SK-N-SH (cell line): ENCODE data around the gene VCAN. TPM values are rescaled to one million over a fixed set of nuclear protein-coding genes. Genes with fewer than 3 reads are reported as not detected.

Source experiments
- CTCF ChIA-PET: fragments of 300-600, 350-600 bp; formaldehyde crosslinking; extraction: SDS; loops from one replicate; lab custom pipeline; 2021; lab: Yijun Ruan, JAX
- POLR2A ChIA-PET: fragments of 350-600 bp; sonication (Branson Sonifier 250); formaldehyde crosslinking; extraction: SDS; loops from one replicate; lab custom pipeline; 2020; ENCODE audit warnings: antibody characterized with exemption, inconsistent platforms; lab: Yijun Ruan, JAX
- DNase-seq: peaks from one replicate; pipeline ENCODE4 v3.0.0; 2012
- H2AFZ ChIP-seq: fragments of 200-600 bp; sonication (generic); 2 replicates; pipeline ENCODE4 v1.8.1; 2016; ENCODE audit warnings: antibody characterized with exemption, mild to moderate bottlenecking, low read depth
- H3F3A ChIP-seq: fragments of 200-600 bp; sonication (generic); replicated peaks from 2 replicates; pipeline ENCODE3; 2016; ENCODE audit warnings: antibody characterized with exemption, mild to moderate bottlenecking; ENCODE audit not compliant: insufficient read depth
- H3K27ac ChIP-seq, 2 experiments: fragments of 200-500 bp in 1 of 2; fragments of 200-600 bp in 1 of 2; sonication (Bioruptor generic) in 1 of 2; sonication (generic), shearing (Covaris generic) in 1 of 2; 2 replicates each; pipeline versions ENCODE4 v1.5.1 to v1.6.1; 2014 to 2016; ENCODE audit warnings: low read depth in 2 of 2, inconsistent platforms in 1 of 2, low read length in 1 of 2, mild to moderate bottlenecking in 1 of 2, mixed read lengths in 1 of 2
- H3K27me3 ChIP-seq: fragments of 200-600 bp; sonication (generic), shearing (Covaris generic); 2 replicates; pipeline ENCODE4 v1.6.1; 2016; ENCODE audit warnings: mixed run types; ENCODE audit not compliant: insufficient read depth
- H3K36me3 ChIP-seq, 2 experiments: fragments of 200-500 bp in 1 of 2; fragments of 200-600 bp in 1 of 2; sonication (Bioruptor generic) in 1 of 2; sonication (generic) in 1 of 2; replicated peaks in 1 of 2; 2 replicates each; pipeline versions ENCODE3 to v1.5.1; 2014 to 2016; ENCODE audit warnings: low read length in 1 of 2, mild to moderate bottlenecking in 1 of 2; ENCODE audit not compliant: insufficient read depth in 2 of 2, control insufficient read depth in 1 of 2
- H3K4me1 ChIP-seq, 2 experiments: fragments of 200-500 bp in 1 of 2; fragments of 200-600 bp in 1 of 2; sonication (Bioruptor generic) in 1 of 2; sonication (generic), shearing (Covaris generic) in 1 of 2; 2 replicates each; pipeline versions ENCODE4 v1.5.1 to v1.6.1; 2014 to 2016; ENCODE audit warnings: low read depth in 1 of 2, low read length in 1 of 2, mixed run types in 1 of 2; ENCODE audit not compliant: insufficient read depth in 2 of 2, control insufficient read depth in 1 of 2
- H3K4me2 ChIP-seq: fragments of 200-600 bp; sonication (generic), shearing (Covaris generic); 2 replicates; pipeline ENCODE4 v1.6.1; 2017; ENCODE audit warnings: mixed run types
- H3K4me3 ChIP-seq, 2 experiments: fragments of 200-500 bp in 1 of 2; fragments of 200-600 bp in 1 of 2; sonication (Bioruptor generic) in 1 of 2; sonication (generic), shearing (Covaris generic) in 1 of 2; 2 replicates each; pipeline versions ENCODE4 v1.5.1 to v1.8.1; 2014 to 2016; ENCODE audit warnings: low read depth in 2 of 2, inconsistent platforms in 1 of 2, low read length in 1 of 2, mild to moderate bottlenecking in 1 of 2, mixed read lengths in 1 of 2, moderate library complexity in 1 of 2
- H3K79me2 ChIP-seq: fragments of 200-600 bp; sonication (generic); 2 replicates; pipeline ENCODE4 v1.8.1; 2017; ENCODE audit warnings: mild to moderate bottlenecking; ENCODE audit not compliant: insufficient read depth
- H3K9ac ChIP-seq: fragments of 200-600 bp; sonication (generic); 2 replicates; pipeline ENCODE4 v1.6.1; 2017; ENCODE audit warnings: mixed run types
- H3K9me2 ChIP-seq: fragments of 200-600 bp; sonication (generic); 2 replicates; pipeline ENCODE4 v1.6.1; 2017; ENCODE audit warnings: mixed run types
- H3K9me3 ChIP-seq: fragments of 200-600 bp; sonication (generic); 2 replicates; pipeline ENCODE4 v1.6.1; 2017; ENCODE audit warnings: mixed run types, mild to moderate bottlenecking, moderate library complexity
- H4K20me1 ChIP-seq: fragments of 200-600 bp; sonication (generic); 2 replicates; pipeline ENCODE4 v1.6.1; 2017; ENCODE audit warnings: mild to moderate bottlenecking, mixed run types; ENCODE audit not compliant: insufficient read depth
- ELF1 ChIP-seq: IDR thresholded peaks from 2 replicates; pipeline ENCODE4 v1.4.0; 2012
- EP300 ChIP-seq, 2 experiments: IDR thresholded peaks; 2 replicates each; pipeline versions ENCODE4 v1.4.0 to v1.6.1; 2012; ENCODE audit warnings: borderline replicate concordance in 1 of 2, low read depth in 1 of 2, low read length in 1 of 2
- EZH2phosphoT487 ChIP-seq: fragments of 200-600 bp; sonication (generic); IDR thresholded peaks from 2 replicates; pipeline ENCODE4 v1.6.1; 2017; ENCODE audit warnings: low read depth, mixed run types, mild to moderate bottlenecking, antibody characterized with exemption, moderate library complexity, borderline replicate concordance
- FOXJ3 ChIP-seq: sonication (generic); formaldehyde crosslinking; IDR thresholded peaks from 2 replicates; pipeline ENCODE4 v1.5.1; 2020; ENCODE audit warnings: mild to moderate bottlenecking, missing genetic modification reagents
- GABPA ChIP-seq: IDR thresholded peaks from 2 replicates; pipeline ENCODE4 v1.4.0; 2012; ENCODE audit warnings: low read depth, mild to moderate bottlenecking
- MEF2A ChIP-seq: IDR thresholded peaks from 2 replicates; pipeline ENCODE4 v1.4.0; 2012; ENCODE audit warnings: low read depth, borderline replicate concordance
- MXI1 ChIP-seq: IDR thresholded peaks from 2 replicates; pipeline ENCODE4 v1.6.1; 2012; ENCODE audit warnings: mild to moderate bottlenecking, low read depth, low read length, improper control_type of control experiment
- REST ChIP-seq: IDR thresholded peaks from 2 replicates; pipeline ENCODE4 v1.6.1; 2012; ENCODE audit warnings: mild to moderate bottlenecking, low read depth, low read length, moderate library complexity
- RFX5 ChIP-seq: IDR thresholded peaks from 2 replicates; pipeline ENCODE4 v1.6.1; 2012; ENCODE audit warnings: mild to moderate bottlenecking, improper control_type of control experiment, low read length
- RXRA ChIP-seq: IDR thresholded peaks from 2 replicates; pipeline ENCODE4 v1.4.0; 2012; ENCODE audit warnings: low read depth, mild to moderate bottlenecking, borderline replicate concordance
- SIN3A ChIP-seq: IDR thresholded peaks from 2 replicates; pipeline ENCODE4 v1.6.1; 2012; ENCODE audit warnings: low read depth, mild to moderate bottlenecking, low read length, moderate library complexity, borderline replicate concordance
- USF2 ChIP-seq: fragments of 150-350 bp; IDR thresholded peaks from 2 replicates; pipeline ENCODE4 v1.6.1; 2017; ENCODE audit warnings: antibody characterized with exemption, low read length, low read depth, borderline replicate concordance
- YY1 ChIP-seq: IDR thresholded peaks from 2 replicates; pipeline ENCODE4 v1.4.0; 2012; ENCODE audit warnings: low read depth, mild to moderate bottlenecking
- WGBS: methylation state at CpG from one replicate; pipeline ENCODE4 v1.1.6; 2017; ENCODE audit warnings: low lambda C conversion rate; 5-methylcytosine and 5-hydroxymethylcytosine counted together
- polyA plus RNA-seq, 3 experiments: library from polyadenylated mRNA; depleted of rRNA; stranded (reverse); fragments of >200 nt; gene quantifications; 2 replicates each; pipeline ENCODE4 v1.2.3, GENCODE V29; 2012
- TF ChIP-seq, protein P1 (sequence below): fragments of 200-600 bp; sonication (generic); IDR thresholded peaks from 2 replicates; pipeline ENCODE4 v1.6.1; 2017; ENCODE audit warnings: antibody characterized with exemption, mild to moderate bottlenecking, moderate library complexity
- TF ChIP-seq, protein P2 (sequence below): IDR thresholded peaks from 2 replicates; pipeline ENCODE4 v1.4.0; 2012; ENCODE audit warnings: low read depth, borderline replicate concordance
- TF ChIP-seq, protein P3 (sequence below): IDR thresholded peaks from 2 replicates; pipeline ENCODE4 v1.4.0; 2012; ENCODE audit warnings: low read depth, borderline replicate concordance
- TF ChIP-seq, protein P4 (sequence below): IDR thresholded peaks from 2 replicates; pipeline ENCODE4; 2012

VCAN gene
- polyA plus RNA-seq, 1 of the 3 experiments (the other 2 are of a cell fraction), result 142 TPM

DNA sequence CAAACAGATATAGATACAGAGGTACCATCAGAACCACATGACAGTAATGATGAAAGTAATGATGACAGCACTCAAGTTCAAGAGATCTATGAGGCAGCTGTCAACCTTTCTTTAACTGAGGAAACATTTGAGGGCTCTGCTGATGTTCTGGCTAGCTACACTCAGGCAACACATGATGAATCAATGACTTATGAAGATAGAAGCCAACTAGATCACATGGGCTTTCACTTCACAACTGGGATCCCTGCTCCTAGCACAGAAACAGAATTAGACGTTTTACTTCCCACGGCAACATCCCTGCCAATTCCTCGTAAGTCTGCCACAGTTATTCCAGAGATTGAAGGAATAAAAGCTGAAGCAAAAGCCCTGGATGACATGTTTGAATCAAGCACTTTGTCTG, 69.2 kb downstream of the VCAN start:
- no peak for DNase-seq
- peaks cover 54% of the 10 kb centered on the region for H3K79me2 ChIP-seq
- H3K9ac ChIP-seq, result no peak overlapping the region
- no peak overlapping the region for H3K4me2 ChIP-seq
- WGBS, result 94% methylated on average over 3 of the region's 3 CpGs
- H3K9me2 ChIP-seq, result no peaks in the 10 kb centered on the region
- no peak overlapping the region for H2AFZ ChIP-seq
- ChIA-PET POLR2A (no interaction called here), CTCF (interaction anchor here (1.1 kb wide), 1 partner anchor 1190 kb away, joined by 3 read pairs; no protein-coding TSS in a partner anchor)
- H4K20me1 ChIP-seq, result peaks cover 5% of the 10 kb centered on the region
- H3K27me3 ChIP-seq, result no peaks in the 10 kb centered on the region
- peaks cover 10% of the 10 kb centered on the region for H3F3A ChIP-seq
- no peak overlapping the region for H3K4me3 ChIP-seq
- H3K9me3 ChIP-seq, result no peaks in the 10 kb centered on the region
- no peaks in the 10 kb centered on the region; a peak in 1 of 4 replicates for H3K4me1 ChIP-seq
- H3K27ac ChIP-seq, result no peak overlapping the region
- no peak for TF ChIP-seq EP300 (IDR thresholded peaks at IDR 0.05; ENCODE audit: borderline replicate concordance in 1 of 2, low read depth in 1 of 2, low read length in 1 of 2)
- TF ChIP-seq YY1, result no peak
- no peak for TF ChIP-seq REST
- no peak for TF ChIP-seq GABPA
- no peak for TF ChIP-seq EZH2phosphoT487
- peaks cover 57 to 81% of the 10 kb centered on the region in 2 experiments for H3K36me3 ChIP-seq

GRCh38 chr5:83542839-83543238, 71.3 kb downstream of the VCAN start:
- peaks cover 48 to 83% of the 10 kb centered on the region in 2 experiments for H3K36me3 ChIP-seq
- H3K9me2 ChIP-seq, result no peaks in the 10 kb centered on the region
- no peak overlapping the region for H3K27ac ChIP-seq
- H3F3A ChIP-seq, result peaks cover 10% of the 10 kb centered on the region
- no peaks in the 10 kb centered on the region for H3K9me3 ChIP-seq
- no peak for DNase-seq
- peaks cover 5% of the 10 kb centered on the region for H4K20me1 ChIP-seq
- POLR2A ChIA-PET, result no interaction called here
- no peak overlapping the region for H3K9ac ChIP-seq
- peaks cover 46% of the 10 kb centered on the region for H3K79me2 ChIP-seq
- H3K27me3 ChIP-seq, result no peaks in the 10 kb centered on the region
- no peak overlapping the region for H2AFZ ChIP-seq
- WGBS, result 82% methylated on average over 1 of the region's 1 CpG
- no peak overlapping the region for H3K4me3 ChIP-seq
- TF ChIP-seq ELF1 (no peak), YY1 (no peak), MXI1 (no peak), USF2 (no peak), MEF2A (no peak), RXRA (no peak), SIN3A (no peak), EZH2phosphoT487 (no peak), FOXJ3 (CRISPR knock-in tag) (no peak), RFX5 (no peak)
- TF ChIP-seq, protein P1, sequence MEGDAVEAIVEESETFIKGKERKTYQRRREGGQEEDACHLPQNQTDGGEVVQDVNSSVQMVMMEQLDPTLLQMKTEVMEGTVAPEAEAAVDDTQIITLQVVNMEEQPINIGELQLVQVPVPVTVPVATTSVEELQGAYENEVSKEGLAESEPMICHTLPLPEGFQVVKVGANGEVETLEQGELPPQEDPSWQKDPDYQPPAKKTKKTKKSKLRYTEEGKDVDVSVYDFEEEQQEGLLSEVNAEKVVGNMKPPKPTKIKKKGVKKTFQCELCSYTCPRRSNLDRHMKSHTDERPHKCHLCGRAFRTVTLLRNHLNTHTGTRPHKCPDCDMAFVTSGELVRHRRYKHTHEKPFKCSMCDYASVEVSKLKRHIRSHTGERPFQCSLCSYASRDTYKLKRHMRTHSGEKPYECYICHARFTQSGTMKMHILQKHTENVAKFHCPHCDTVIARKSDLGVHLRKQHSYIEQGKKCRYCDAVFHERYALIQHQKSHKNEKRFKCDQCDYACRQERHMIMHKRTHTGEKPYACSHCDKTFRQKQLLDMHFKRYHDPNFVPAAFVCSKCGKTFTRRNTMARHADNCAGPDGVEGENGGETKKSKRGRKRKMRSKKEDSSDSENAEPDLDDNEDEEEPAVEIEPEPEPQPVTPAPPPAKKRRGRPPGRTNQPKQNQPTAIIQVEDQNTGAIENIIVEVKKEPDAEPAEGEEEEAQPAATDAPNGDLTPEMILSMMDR, result no peak
- TF ChIP-seq, protein P2, sequence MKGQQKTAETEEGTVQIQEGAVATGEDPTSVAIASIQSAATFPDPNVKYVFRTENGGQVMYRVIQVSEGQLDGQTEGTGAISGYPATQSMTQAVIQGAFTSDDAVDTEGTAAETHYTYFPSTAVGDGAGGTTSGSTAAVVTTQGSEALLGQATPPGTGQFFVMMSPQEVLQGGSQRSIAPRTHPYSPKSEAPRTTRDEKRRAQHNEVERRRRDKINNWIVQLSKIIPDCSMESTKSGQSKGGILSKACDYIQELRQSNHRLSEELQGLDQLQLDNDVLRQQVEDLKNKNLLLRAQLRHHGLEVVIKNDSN, result no peak
- TF ChIP-seq, protein P3, sequence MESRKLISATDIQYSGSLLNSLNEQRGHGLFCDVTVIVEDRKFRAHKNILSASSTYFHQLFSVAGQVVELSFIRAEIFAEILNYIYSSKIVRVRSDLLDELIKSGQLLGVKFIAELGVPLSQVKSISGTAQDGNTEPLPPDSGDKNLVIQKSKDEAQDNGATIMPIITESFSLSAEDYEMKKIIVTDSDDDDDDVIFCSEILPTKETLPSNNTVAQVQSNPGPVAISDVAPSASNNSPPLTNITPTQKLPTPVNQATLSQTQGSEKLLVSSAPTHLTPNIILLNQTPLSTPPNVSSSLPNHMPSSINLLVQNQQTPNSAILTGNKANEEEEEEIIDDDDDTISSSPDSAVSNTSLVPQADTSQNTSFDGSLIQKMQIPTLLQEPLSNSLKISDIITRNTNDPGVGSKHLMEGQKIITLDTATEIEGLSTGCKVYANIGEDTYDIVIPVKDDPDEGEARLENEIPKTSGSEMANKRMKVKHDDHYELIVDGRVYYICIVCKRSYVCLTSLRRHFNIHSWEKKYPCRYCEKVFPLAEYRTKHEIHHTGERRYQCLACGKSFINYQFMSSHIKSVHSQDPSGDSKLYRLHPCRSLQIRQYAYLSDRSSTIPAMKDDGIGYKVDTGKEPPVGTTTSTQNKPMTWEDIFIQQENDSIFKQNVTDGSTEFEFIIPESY, result no peak
- TF ChIP-seq, protein P4, sequence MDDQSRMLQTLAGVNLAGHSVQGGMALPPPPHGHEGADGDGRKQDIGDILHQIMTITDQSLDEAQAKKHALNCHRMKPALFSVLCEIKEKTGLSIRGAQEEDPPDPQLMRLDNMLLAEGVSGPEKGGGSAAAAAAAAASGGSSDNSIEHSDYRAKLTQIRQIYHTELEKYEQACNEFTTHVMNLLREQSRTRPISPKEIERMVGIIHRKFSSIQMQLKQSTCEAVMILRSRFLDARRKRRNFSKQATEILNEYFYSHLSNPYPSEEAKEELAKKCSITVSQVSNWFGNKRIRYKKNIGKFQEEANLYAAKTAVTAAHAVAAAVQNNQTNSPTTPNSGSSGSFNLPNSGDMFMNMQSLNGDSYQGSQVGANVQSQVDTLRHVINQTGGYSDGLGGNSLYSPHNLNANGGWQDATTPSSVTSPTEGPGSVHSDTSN, result no peak
- CTCF ChIA-PET, result no interaction called here
- H3K4me1 ChIP-seq, result no peaks in the 10 kb centered on the region; a peak in 1 of 4 replicates
- H3K4me2 ChIP-seq, result no peak overlapping the region
